HepG2 (cell line): ENCODE results near the gene CHMP1B. TPM values are rescaled to one million over a fixed set of nuclear protein-coding genes. Genes with fewer than 3 reads are reported as not detected.

Experiments used
- AFF4 ChIP-seq: sonication (generic); formaldehyde crosslinking; IDR thresholded peaks from 2 replicates; pipeline ENCODE4 v1.4.0; 2020; ENCODE audit warnings: missing genetic modification reagents
- AGO2 ChIP-seq: fragments of 200-400 bp; formaldehyde crosslinking; optimal IDR thresholded peaks from 2 replicates; pipeline ENCODE3; 2017; ENCODE audit warnings: mild to moderate bottlenecking, low read depth, low read length, moderate library complexity
- CENPBD1 ChIP-seq: sonication (generic); formaldehyde crosslinking; IDR thresholded peaks from 2 replicates; pipeline ENCODE4 v1.8.0; 2022; ENCODE audit warnings: missing genetic modification reagents, low read depth, mild to moderate bottlenecking, borderline replicate concordance
- CENPT ChIP-seq: sonication (generic); formaldehyde crosslinking; IDR thresholded peaks from 2 replicates; pipeline ENCODE4 v1.8.0; 2022; ENCODE audit warnings: low read depth, mild to moderate bottlenecking, moderate library complexity, missing genetic modification reagents
- PREB ChIP-seq: sonication (generic); formaldehyde crosslinking; IDR thresholded peaks from 2 replicates; pipeline ENCODE4 v1.4.0; 2020; ENCODE audit warnings: missing genetic modification reagents
- SMAD9 ChIP-seq: sonication (generic); formaldehyde crosslinking; IDR thresholded peaks from 2 replicates; pipeline ENCODE4 v1.5.1; 2020; ENCODE audit warnings: mild to moderate bottlenecking, missing genetic modification reagents
- ZFY ChIP-seq: sonication (generic); formaldehyde crosslinking; IDR thresholded peaks from 2 replicates; pipeline ENCODE4 v1.4.0; 2020; ENCODE audit warnings: missing genetic modification reagents
- ZNF331 ChIP-seq: sonication (generic); formaldehyde crosslinking; IDR thresholded peaks from 2 replicates; pipeline ENCODE4 v1.4.0; 2020; ENCODE audit warnings: missing genetic modification reagents
- ZNF552 ChIP-seq: sonication (generic); formaldehyde crosslinking; IDR thresholded peaks from 2 replicates; pipeline ENCODE4 v1.9.0; 2022; ENCODE audit warnings: missing genetic modification reagents, mild to moderate bottlenecking, borderline replicate concordance
- ZNF646 ChIP-seq: sonication (generic); formaldehyde crosslinking; IDR thresholded peaks from 2 replicates; pipeline ENCODE4 v1.9.0; 2021; ENCODE audit warnings: mild to moderate bottlenecking, missing genetic modification reagents
- ZNF687 ChIP-seq: sonication (generic); formaldehyde crosslinking; IDR thresholded peaks from 2 replicates; pipeline ENCODE4 v1.5.1; 2020; ENCODE audit warnings: mild to moderate bottlenecking, missing genetic modification reagents, moderate library complexity
- polyA plus RNA-seq, 8 experiments: library from polyadenylated mRNA; depleted of rRNA in 3 of 8; stranded (reverse) in 7 of 8; unstranded in 1 of 8; fragments of >200 nt; fragmentation: Illumina TruSeq in 4 of 8; extraction: Trizol in 4 of 8; gene quantifications; 2 replicates each; pipeline versions ENCODE4 v1.2.1 to v1.2.3, GENCODE V29; 2011 to 2016; ENCODE audit warnings: low read depth in 4 of 8, missing spikeins in 1 of 8, mixed read lengths in 1 of 8; ENCODE audit not compliant: insufficient read depth in 1 of 8
- total RNA-seq, 5 experiments: library from RNA; depleted of rRNA; stranded (reverse); fragments of >200 nt; fragmentation: Illumina TruSeq; extraction: Trizol; gene quantifications; 2 replicates each; pipeline ENCODE4 v1.2.3, GENCODE V29; 2016; ENCODE audit warnings: low read depth in 1 of 5

The CHMP1B gene
- total and polyA plus RNA-seq, 2 of the 13 experiments (the other 11 are each of a cell fraction or from before 2014, with no cell fraction given), result 18.8 to 20.2 TPM

- TF ChIP-seq ZNF687 (CRISPR knock-in tag), result peak; percentile 80
- no peak for TF ChIP-seq ZNF646
- peak; percentile 90 for TF ChIP-seq ZFY (CRISPR knock-in tag)
- TF ChIP-seq AGO2, result peak; percentile 51
- TF ChIP-seq SMAD9 (CRISPR knock-in tag), result no peak
- peak; percentile 65; the same call in 1 of the 2 replicates for TF ChIP-seq CENPT
- no peak for TF ChIP-seq PREB (CRISPR knock-in tag)
- 0 out of 2 replicates have a peak, but pooled peaks have one; percentile 75 for TF ChIP-seq CENPBD1
- TF ChIP-seq AFF4, result no peak
- TF ChIP-seq ZNF552, result 0 out of 2 replicates have a peak, but pooled peaks have one; percentile 48
- peak; percentile 77 for TF ChIP-seq ZNF331 (CRISPR knock-in tag)
Observed at GRCh38 chr18:11851146-11851805, at the start of gene CHMP1B (continued).
